Measurements from ENCODE around the gene CLK3. TPM values are rescaled to one million over a fixed set of nuclear protein-coding genes. Genes with fewer than 3 reads are reported as not detected.

The CLK3 gene
- total RNA-seq, 1 experiment from 2014 or later = 56.2 TPM

- no peak for DNase-seq
- Histone ChIP-seq H3K27ac (ENCODE audit: low read length) (no peak overlapping the region), H4K20me1 (ENCODE audit: low read length) (no peaks in the 10 kb centered on the region), H3K79me2 (ENCODE audit: low read length) (no peaks in the 10 kb centered on the region), H2AFZ (ENCODE audit: low read length) (no peak overlapping the region), H3K27me3 (ENCODE audit: low read length) (no peaks in the 10 kb centered on the region), H3K4me2 (ENCODE audit: low read length) (no peak overlapping the region), H3K4me3 (ENCODE audit: low read length) (no peak overlapping the region), H3K9me3 (ENCODE audit: low read length) (no peaks in the 10 kb centered on the region), H3F3A (ENCODE audit: low read length, unreplicated experiment) (no peaks in the 10 kb centered on the region), H3K9ac (ENCODE audit: low read length) (no peak overlapping the region), H3K36me3 (ENCODE audit: low read depth, low read length) (peaks cover 17% of the 10 kb centered on the region; the same call in 1 of the 2 replicates), H3K4me1 (ENCODE audit: insufficient read depth, low read length) (no peaks in the 10 kb centered on the region), H3K9me2 (replicated peaks; ENCODE audit: low read length) (no peaks in the 10 kb centered on the region)
- CTCF ChIA-PET = no interaction called here
- intact Hi-C loops (cut with micrococcal nuclease) = no loop called here
- no peak for ATAC-seq
- TF ChIP-seq EZH2 (IDR thresholded peaks at IDR 0.05; ENCODE audit: low read length, unreplicated experiment) = no peak
- TF ChIP-seq CTCF (conservative IDR thresholded peaks at IDR 0.05; ENCODE audit: low read depth, low read length) = no peak
- no peak for TF ChIP-seq EZH2phosphoT487 (IDR thresholded peaks at IDR 0.05; ENCODE audit: borderline replicate concordance, low read length)
- no TSS peak for BruUV-seq (replicated peaks)
- POLR2A ChIA-PET (ENCODE audit: unreplicated experiment) = no interaction called here
Measured at GRCh38 chr15:74585857-74586256, 29.8 kb upstream of the CLK3 start.

DNA sequence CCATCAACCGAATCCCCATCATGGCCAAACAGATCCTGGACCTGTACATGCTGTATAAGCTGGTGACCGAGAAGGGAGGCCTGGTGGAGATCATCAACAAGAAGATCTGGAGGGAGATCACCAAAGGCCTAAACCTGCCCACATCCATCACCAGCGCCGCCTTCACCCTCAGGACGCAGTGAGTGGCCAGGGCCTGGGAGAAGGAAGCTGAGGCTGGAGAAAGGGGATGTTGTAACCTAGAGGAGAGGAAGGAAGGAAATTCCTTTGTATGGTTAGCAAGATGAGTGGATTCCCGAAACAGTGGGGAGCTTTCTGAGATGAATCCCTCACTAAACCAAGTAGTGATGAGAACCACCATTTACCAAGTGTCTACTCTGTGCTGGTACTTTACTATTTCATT is 25.8 kb upstream of the CLK3 start:
- Histone ChIP-seq H2AFZ (ENCODE audit: low read length) (no peak overlapping the region), H3K4me3 (ENCODE audit: low read length) (no peak overlapping the region), H3K9me2 (replicated peaks; ENCODE audit: low read length) (no peaks in the 10 kb centered on the region), H3K27me3 (ENCODE audit: low read length) (no peaks in the 10 kb centered on the region), H3K9me3 (ENCODE audit: low read length) (no peaks in the 10 kb centered on the region), H3K4me1 (ENCODE audit: insufficient read depth, low read length) (no peaks in the 10 kb centered on the region), H4K20me1 (ENCODE audit: low read length) (no peaks in the 10 kb centered on the region), H3K4me2 (ENCODE audit: low read length) (no peak overlapping the region), H3K9ac (ENCODE audit: low read length) (no peak overlapping the region), H3K36me3 (ENCODE audit: low read depth, low read length) (peaks cover 39% of the 10 kb centered on the region; the same call in 1 of the 2 replicates), H3F3A (ENCODE audit: low read length, unreplicated experiment) (no peaks in the 10 kb centered on the region), H3K79me2 (ENCODE audit: low read length) (no peaks in the 10 kb centered on the region), H3K27ac (ENCODE audit: low read length) (no peak overlapping the region)
- ATAC-seq = no peak
- no TSS peak for BruUV-seq (replicated peaks)
- TF ChIP-seq EZH2phosphoT487 (IDR thresholded peaks at IDR 0.05; ENCODE audit: borderline replicate concordance, low read length) (no peak), EZH2 (IDR thresholded peaks at IDR 0.05; ENCODE audit: low read length, unreplicated experiment) (no peak), CTCF (conservative IDR thresholded peaks at IDR 0.05; ENCODE audit: low read depth, low read length) (no peak)
- DNase-seq = no peak
- POLR2A ChIA-PET (ENCODE audit: unreplicated experiment) = no interaction called here
- CTCF ChIA-PET = no interaction called here
- intact Hi-C loops (cut with micrococcal nuclease) = no loop called here

DNA sequence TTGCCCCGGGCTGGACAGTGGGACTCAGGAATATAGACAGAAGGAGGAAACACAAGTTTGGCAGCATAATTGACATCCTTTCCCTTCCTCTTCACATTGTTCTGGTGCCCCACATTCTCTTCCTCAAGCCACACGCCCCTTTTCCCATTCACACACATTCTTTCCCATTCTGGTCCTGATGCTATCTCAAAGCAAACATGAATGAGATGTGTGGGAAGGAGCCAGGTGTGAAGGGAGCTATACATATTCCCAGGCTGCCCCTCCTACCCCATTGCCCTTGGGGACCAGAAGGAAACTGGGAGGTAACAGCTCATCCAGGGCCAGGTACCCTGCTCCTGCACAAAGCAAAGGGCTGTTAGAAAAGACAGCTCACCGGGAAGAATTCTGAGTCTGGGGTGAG is 23.4 kb upstream of the CLK3 start:
- no peak for DNase-seq
- Histone ChIP-seq H3K9me3 (ENCODE audit: low read length) (no peaks in the 10 kb centered on the region), H3K9ac (ENCODE audit: low read length) (no peak overlapping the region), H3K4me1 (ENCODE audit: insufficient read depth, low read length) (no peaks in the 10 kb centered on the region), H3K27me3 (ENCODE audit: low read length) (no peaks in the 10 kb centered on the region), H4K20me1 (ENCODE audit: low read length) (no peaks in the 10 kb centered on the region), H3K36me3 (ENCODE audit: low read depth, low read length) (peaks cover 31% of the 10 kb centered on the region; the same call in 1 of the 2 replicates), H3K4me3 (ENCODE audit: low read length) (no peak overlapping the region), H2AFZ (ENCODE audit: low read length) (no peak overlapping the region), H3K27ac (ENCODE audit: low read length) (no peak overlapping the region), H3K79me2 (ENCODE audit: low read length) (no peaks in the 10 kb centered on the region), H3K4me2 (ENCODE audit: low read length) (no peak overlapping the region), H3K9me2 (replicated peaks; ENCODE audit: low read length) (no peaks in the 10 kb centered on the region), H3F3A (ENCODE audit: low read length, unreplicated experiment) (no peaks in the 10 kb centered on the region)
- ATAC-seq = no peak
- BruUV-seq (replicated peaks) = no TSS peak
- ChIA-PET CTCF (no interaction called here), POLR2A (ENCODE audit: unreplicated experiment) (no interaction called here)
- intact Hi-C loops (cut with micrococcal nuclease) = no loop called here
- TF ChIP-seq EZH2 (IDR thresholded peaks at IDR 0.05; ENCODE audit: low read length, unreplicated experiment) (no peak), EZH2phosphoT487 (IDR thresholded peaks at IDR 0.05; ENCODE audit: borderline replicate concordance, low read length) (no peak), CTCF (conservative IDR thresholded peaks at IDR 0.05; ENCODE audit: low read depth, low read length) (no peak)
